Prostate gland (tissue), 2 donors: ENCODE results near the gene VOPP1.

Source experiments
- CTCF ChIP-seq, 4 experiments: fragments of 200-600 bp in 2 of 4; fragments of 450-650 bp in 2 of 4; sonication (generic) in 2 of 4; IDR thresholded peaks; 1 replicate in 3 of 4; 2 replicates in 1 of 4; pipeline ENCODE4 v1.5.1; 2016 to 2019; ENCODE audit warnings: antibody characterized with exemption in 4 of 4, mild to moderate bottlenecking in 2 of 4, moderate library complexity in 2 of 4
- POLR2AphosphoS5 ChIP-seq: sonication (generic); formaldehyde crosslinking; IDR thresholded peaks from one replicate; pipeline ENCODE4 v1.6.1; 2017; ENCODE audit warnings: antibody characterized with exemption

GRCh38 chr7:55488216-55488615, 84.1 kb downstream of the VOPP1 start:
- TF ChIP-seq CTCF (IDR thresholded peaks at IDR 0.05), result no peak
- no peak for TF ChIP-seq POLR2AphosphoS5
